GM12874 (cell line): ENCODE results near the gene CDKN1B.

ENCODE experiments used
- TF ChIP-seq, protein P1 (sequence below): IDR thresholded peaks from 2 replicates; pipeline ENCODE4 v1.5.1; 2011; ENCODE audit warnings: low read depth, mild to moderate bottlenecking, control low read depth, low read length, moderate library complexity; ENCODE audit not compliant: insufficient read depth

CDKN1B gene

GRCh38 chr12:12716793-12717585, at the start of gene CDKN1B:
Gene CDKN1B (plus strand): TSS chr12:12717368. CDS start chr12:12717840, 472 bp downstream.
- TF ChIP-seq, protein P1, sequence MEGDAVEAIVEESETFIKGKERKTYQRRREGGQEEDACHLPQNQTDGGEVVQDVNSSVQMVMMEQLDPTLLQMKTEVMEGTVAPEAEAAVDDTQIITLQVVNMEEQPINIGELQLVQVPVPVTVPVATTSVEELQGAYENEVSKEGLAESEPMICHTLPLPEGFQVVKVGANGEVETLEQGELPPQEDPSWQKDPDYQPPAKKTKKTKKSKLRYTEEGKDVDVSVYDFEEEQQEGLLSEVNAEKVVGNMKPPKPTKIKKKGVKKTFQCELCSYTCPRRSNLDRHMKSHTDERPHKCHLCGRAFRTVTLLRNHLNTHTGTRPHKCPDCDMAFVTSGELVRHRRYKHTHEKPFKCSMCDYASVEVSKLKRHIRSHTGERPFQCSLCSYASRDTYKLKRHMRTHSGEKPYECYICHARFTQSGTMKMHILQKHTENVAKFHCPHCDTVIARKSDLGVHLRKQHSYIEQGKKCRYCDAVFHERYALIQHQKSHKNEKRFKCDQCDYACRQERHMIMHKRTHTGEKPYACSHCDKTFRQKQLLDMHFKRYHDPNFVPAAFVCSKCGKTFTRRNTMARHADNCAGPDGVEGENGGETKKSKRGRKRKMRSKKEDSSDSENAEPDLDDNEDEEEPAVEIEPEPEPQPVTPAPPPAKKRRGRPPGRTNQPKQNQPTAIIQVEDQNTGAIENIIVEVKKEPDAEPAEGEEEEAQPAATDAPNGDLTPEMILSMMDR: no peak

GRCh38 chr12:12668005-12668404, 49.2 kb upstream of the CDKN1B start:
- TF ChIP-seq, protein P1: no peak

DNA sequence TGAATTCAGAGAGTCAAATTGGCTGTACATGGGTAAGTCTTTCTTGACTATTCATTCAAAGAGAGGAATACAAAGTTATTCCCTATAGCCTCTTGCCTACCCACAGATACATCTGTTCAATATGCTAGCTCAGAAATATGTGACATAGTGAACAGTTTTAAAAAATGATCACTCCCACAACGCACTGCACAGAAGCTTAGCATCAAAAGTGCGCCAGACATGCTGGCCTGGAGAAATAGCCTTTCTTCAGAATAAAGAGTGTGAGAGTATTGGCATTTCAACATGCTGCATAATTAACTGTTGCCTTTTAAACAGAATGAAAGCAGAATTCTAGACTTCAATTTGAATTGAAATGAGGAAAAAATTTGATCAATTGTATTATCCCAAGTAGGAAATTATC, 48.1 kb upstream of the CDKN1B start:
- TF ChIP-seq, protein P1: no peak

DNA sequence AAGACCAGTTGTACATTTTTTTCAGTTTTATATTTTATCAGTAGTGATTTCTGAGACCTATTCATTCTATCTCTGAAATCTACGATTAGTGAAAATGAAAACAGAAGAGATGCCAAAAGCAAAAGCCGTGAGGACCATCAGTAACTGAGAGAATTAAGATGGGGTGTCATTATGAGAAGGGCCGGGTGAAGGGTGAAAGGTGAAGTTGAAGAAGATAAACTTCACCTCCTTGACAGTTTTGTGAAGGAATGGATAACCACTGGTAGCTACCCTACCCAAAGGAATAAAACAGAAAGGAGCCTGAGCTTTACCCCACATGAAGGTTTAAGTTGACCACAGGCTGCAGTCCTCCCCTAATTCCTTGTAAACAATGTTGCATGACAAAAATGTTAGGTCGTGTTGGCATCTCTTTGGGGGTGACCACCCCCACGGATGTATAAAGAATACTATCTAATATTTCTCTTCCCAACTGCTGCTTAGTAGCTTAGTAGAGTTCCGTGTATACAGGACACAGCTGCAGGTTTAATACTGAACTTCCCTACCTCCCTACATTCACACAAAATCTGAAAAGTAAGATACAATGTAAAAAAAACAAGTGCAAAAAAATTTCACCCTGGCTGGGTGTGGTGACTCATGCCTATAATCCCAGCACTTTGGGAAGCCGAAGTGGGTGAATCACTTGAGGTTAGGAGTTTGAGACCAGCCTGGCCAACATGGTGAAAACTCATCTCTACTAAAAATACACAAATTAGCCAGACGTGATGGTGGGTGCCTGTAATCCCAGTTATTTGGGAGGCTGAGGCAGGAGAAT, 45.1 kb upstream of the CDKN1B start:
- TF ChIP-seq, protein P1: no peak

- TF ChIP-seq, protein P1: no peak
Measured at GRCh38 chr12:12673296-12673695, 43.9 kb upstream of the CDKN1B start.

DNA sequence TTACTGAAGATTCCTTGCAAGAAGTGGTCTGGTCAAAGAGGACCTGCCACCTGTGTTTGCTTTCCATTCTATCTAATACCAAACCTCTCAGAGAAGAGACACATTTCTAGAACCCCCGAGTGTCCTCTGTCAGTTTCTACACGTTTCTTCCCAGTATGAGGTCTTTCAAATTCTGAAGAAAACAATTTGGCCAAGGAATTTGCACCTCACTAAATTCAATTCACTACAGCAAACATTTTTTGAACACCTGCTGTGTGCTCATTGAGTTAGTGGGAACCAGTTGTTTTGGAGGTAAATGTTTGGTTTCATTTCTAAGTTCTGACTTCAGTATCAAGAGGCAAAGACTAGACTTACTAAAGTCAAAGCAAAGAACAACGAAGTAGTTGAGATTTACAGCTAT, 40.6 kb upstream of the CDKN1B start:
- TF ChIP-seq, protein P1: no peak

DNA sequence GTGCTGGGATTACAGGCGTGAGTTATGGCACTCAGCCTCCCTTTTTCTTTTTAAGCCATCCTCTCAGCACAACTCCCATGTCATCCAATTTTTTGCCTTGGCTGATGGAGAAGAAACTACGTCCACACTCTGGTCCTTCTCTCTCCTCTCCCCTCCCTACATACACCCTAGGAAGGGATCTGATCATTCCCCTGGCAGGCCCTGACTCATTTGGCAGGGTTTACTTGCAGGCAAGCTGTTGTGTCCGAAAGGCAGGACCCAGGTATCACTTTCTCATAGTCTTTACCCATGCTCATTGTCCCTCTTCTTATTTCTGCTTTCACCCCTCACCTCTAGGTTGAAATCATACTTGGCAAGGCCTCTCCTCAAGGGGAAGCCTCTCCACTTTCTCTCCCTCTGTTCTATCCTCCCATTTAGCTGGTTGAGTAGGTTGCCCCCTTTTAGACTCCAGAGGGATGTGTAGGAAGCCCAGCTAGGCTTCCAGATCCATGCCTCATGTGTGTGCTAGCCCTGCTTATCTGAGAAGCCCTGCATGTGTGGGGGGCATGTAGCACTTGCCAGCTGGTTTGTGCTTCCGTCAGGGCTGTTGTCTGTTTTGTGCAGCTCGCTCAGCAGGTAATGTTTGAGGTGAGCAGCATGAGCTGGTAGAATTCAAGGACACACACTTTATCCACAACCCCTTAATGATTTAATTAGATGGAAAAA, 36.0 kb upstream of the CDKN1B start:
- TF ChIP-seq, protein P1: no peak
